K562 (cell line): ENCODE results near the gene NUBPL. TPM values are rescaled to one million over a fixed set of nuclear protein-coding genes. Genes with fewer than 3 reads are reported as not detected.
A peak's percentile ranks its signal among the peaks of the same experiment; 100 is the strongest.

Experiments used
- ATAC-seq: fragments of 200-7000 bp; cut with Tn5 transposase; 3 replicates; pipeline ENCODE4 v1.9.1; 2020; ENCODE audit warnings: moderate library complexity
- BruUV-seq: library from RNA; stranded (reverse); fragments of 400-500 nt; replicated peaks from 2 replicates; lab custom pipeline; 2021; lab: Mats Ljungman, UMichigan
- CTCF ChIA-PET: fragments of 300-600 bp; formaldehyde crosslinking; extraction: SDS; loops from one replicate; lab custom pipeline; 2021; ENCODE audit warnings: low intra/inter-chr PET ratio; lab: Yijun Ruan, JAX
- POLR2A ChIA-PET: fragments of 300-600, 350-650 bp; sonication (Branson Sonifier 250); formaldehyde crosslinking; extraction: SDS; loops from one replicate; lab custom pipeline; 2021; ENCODE audit warnings: antibody characterized with exemption, inconsistent platforms; lab: Yijun Ruan, JAX
- DNase-seq, 4 experiments: peaks; one replicate each; pipeline versions ENCODE4 v3.0.0 to v3.0.0-alpha.2; 2011 to 2018; ENCODE audit warnings: low spot score in 3 of 4, mixed read lengths in 3 of 4; ENCODE audit errors: extremely low read depth in 1 of 4
- FAIRE-seq: peaks from 2 replicates; lab custom pipeline; 2011; peaks lifted over from hg19 to GRCh38; lab: Jason Lieb, UNC
- H2AFZ ChIP-seq: 2 replicates; pipeline ENCODE4 v1.6.0; 2011; ENCODE audit warnings: low read depth, low read length, control low read depth, inconsistent platforms
- H3K27ac ChIP-seq: fragments of 200-600 bp; 3 replicates; pipeline ENCODE4 v1.8.0; 2011; ENCODE audit warnings: low read depth, mild to moderate bottlenecking, control low read depth, inconsistent platforms, low read length, moderate library complexity, mixed read lengths; ENCODE audit errors: extremely low read depth
- H3K27me3 ChIP-seq, 2 experiments: fragments of 300-600 bp in 1 of 2; 2 replicates in 1 of 2; 3 replicates in 1 of 2; pipeline versions ENCODE4 v1.6.0 to v1.8.0; 2011; ENCODE audit warnings: inconsistent platforms in 2 of 2, low read length in 2 of 2, mild to moderate bottlenecking in 1 of 2, mixed read lengths in 1 of 2, moderate library complexity in 1 of 2; ENCODE audit not compliant: control insufficient read depth in 2 of 2, insufficient read depth in 2 of 2
- H3K36me3 ChIP-seq: fragments of 300-600 bp; 3 replicates; pipeline ENCODE4 v1.8.0; 2011; ENCODE audit warnings: mild to moderate bottlenecking, low read length, inconsistent platforms; ENCODE audit not compliant: control insufficient read depth, insufficient read depth
- H3K4me1 ChIP-seq, 2 experiments: fragments of 200-600 bp in 1 of 2; replicated peaks in 1 of 2; 2 replicates in 1 of 2; 3 replicates in 1 of 2; pipeline versions ENCODE4 v1.5.1 to v1.8.0; 2011; ENCODE audit warnings: inconsistent platforms in 2 of 2, low read length in 2 of 2, mild to moderate bottlenecking in 1 of 2, mixed read lengths in 1 of 2, moderate library complexity in 1 of 2; ENCODE audit not compliant: control insufficient read depth in 2 of 2, insufficient read depth in 2 of 2
- H3K4me2 ChIP-seq: 2 replicates; pipeline ENCODE4 v1.6.1; 2011; ENCODE audit warnings: low read length, control low read depth, inconsistent platforms, mixed read lengths; ENCODE audit not compliant: insufficient read depth
- H3K4me3 ChIP-seq: fragments of 200-600 bp; sonication (generic), shearing (Covaris generic); 2 replicates; pipeline ENCODE4 v1.5.1; 2016; ENCODE audit warnings: control low read depth, inconsistent platforms
- H3K79me2 ChIP-seq: fragments of 200-600 bp; 3 replicates; pipeline ENCODE4 v1.8.0; 2011; ENCODE audit warnings: low read length, inconsistent platforms; ENCODE audit not compliant: control insufficient read depth, insufficient read depth
- H3K9ac ChIP-seq, 2 experiments: 2 replicates each; pipeline versions ENCODE4 v1.6.0 to v1.6.1; 2011; ENCODE audit warnings: low read depth in 2 of 2, low read length in 2 of 2, control low read depth in 1 of 2, inconsistent platforms in 1 of 2, mild to moderate bottlenecking in 1 of 2, mixed read lengths in 1 of 2; ENCODE audit not compliant: insufficient read depth in 1 of 2
- H3K9me1 ChIP-seq: one replicate; pipeline ENCODE4 v1.6.0; 2011; ENCODE audit warnings: inconsistent platforms, mild to moderate bottlenecking, low read length, moderate library complexity; ENCODE audit not compliant: control insufficient read depth, insufficient read depth
- H3K9me3 ChIP-seq: replicated peaks from 2 replicates; pipeline ENCODE4 v1.5.1; 2011; ENCODE audit warnings: low read depth, low read length, inconsistent platforms; ENCODE audit not compliant: control insufficient read depth, insufficient read depth
- H4K20me1 ChIP-seq: replicated peaks from 2 replicates; pipeline ENCODE4 v1.6.1; 2011; ENCODE audit warnings: low read length, inconsistent platforms, mixed read lengths; ENCODE audit not compliant: control insufficient read depth, insufficient read depth
- C11orf30 ChIP-seq: fragments of 450-650 bp; IDR thresholded peaks from 2 replicates; pipeline ENCODE4 v1.6.1; 2016; ENCODE audit warnings: low read depth, mild to moderate bottlenecking
- CCNT2 ChIP-seq: IDR thresholded peaks from 2 replicates; pipeline ENCODE4 v1.6.1; 2011; ENCODE audit warnings: borderline replicate concordance, low read depth, mild to moderate bottlenecking, moderate library complexity, mixed read lengths, low read length; ENCODE audit not compliant: insufficient read length; ENCODE audit errors: extremely low read depth
- FIP1L1 ChIP-seq: fragments of 200-400 bp; formaldehyde crosslinking; IDR thresholded peaks from 2 replicates; pipeline ENCODE4 v1.6.1; 2018; ENCODE audit warnings: mild to moderate bottlenecking, low read depth, low read length; ENCODE audit not compliant: poor library complexity, severe bottlenecking
- FOXM1 ChIP-seq, 2 experiments: fragments of 450-650 bp in 1 of 2; sonication (generic) in 1 of 2; formaldehyde crosslinking in 1 of 2; IDR thresholded peaks; 2 replicates each; pipeline versions ENCODE4 v1.6.1 to v1.9.0; 2017 to 2022; ENCODE audit warnings: low read depth in 2 of 2, mild to moderate bottlenecking in 2 of 2, missing genetic modification reagents in 1 of 2, moderate library complexity in 1 of 2
- MAFF ChIP-seq: IDR thresholded peaks from 2 replicates; pipeline ENCODE4 v1.6.1; 2012; ENCODE audit warnings: low read length, improper control_type of control experiment
- MAFG ChIP-seq: fragments of 450-650 bp; conservative IDR thresholded peaks from 2 replicates; pipeline ENCODE4 v1.6.1; 2016; ENCODE audit warnings: missing genetic modification characterization, missing compliant biosample characterization
- MAFK ChIP-seq: IDR thresholded peaks from 2 replicates; pipeline ENCODE4 v1.6.1; 2011; ENCODE audit warnings: low read length, improper control_type of control experiment
- RCOR1 ChIP-seq, 2 experiments: IDR thresholded peaks; 2 replicates each; pipeline ENCODE4 v1.6.1; 2012; ENCODE audit warnings: low read depth in 2 of 2, low read length in 2 of 2, borderline replicate concordance in 1 of 2, improper control_type of control experiment in 1 of 2
- YBX1 ChIP-seq: fragments of 450-650 bp; IDR thresholded peaks from 2 replicates; pipeline ENCODE4 v1.7.1; 2016; ENCODE audit warnings: mild to moderate bottlenecking
- ZNF140 ChIP-seq: fragments of 250-450 bp; sonication (Bioruptor Pico); IDR thresholded peaks from 2 replicates; pipeline ENCODE4 v1.8.0; 2021; ENCODE audit warnings: moderate library complexity, mild to moderate bottlenecking, inconsistent platforms
- ZNF165 ChIP-seq: fragments of 250-450 bp; sonication (Bioruptor Pico); IDR thresholded peaks from 2 replicates; pipeline ENCODE4 v1.4.0; 2020; ENCODE audit warnings: borderline replicate concordance
- ZNF316 ChIP-seq: fragments of 450-650 bp; IDR thresholded peaks from 2 replicates; pipeline ENCODE4 v1.6.1; 2016
- WGBS: fragments of 100-300 bp; shearing (Covaris generic); methylation state at CpG from one replicate; pipeline ENCODE4 v1.1.6; 2016; ENCODE audit warnings: low coverage, mixed read lengths; ENCODE audit not compliant: insufficient coverage; ENCODE audit errors: missing lambda C conversion rate; 5-methylcytosine and 5-hydroxymethylcytosine counted together
- in situ Hi-C: fragments of 300-500 bp; cut with MboI; formaldehyde crosslinking; loops from 4 replicates; pipeline ENCODE4 v1.15.0; 2018; ENCODE audit warnings: inconsistent platforms, mixed read lengths
- intact Hi-C: fragments of 100-400 bp; cut with micrococcal nuclease; formaldehyde crosslinking; loops from 2 replicates; pipeline ENCODE4 v1.14.2; 2022
- polyA plus RNA-seq, 8 experiments: library from polyadenylated mRNA; depleted of rRNA in 4 of 8; stranded (reverse) in 5 of 8; unstranded in 3 of 8; fragments of >200 nt; fragmentation: Nextera tagmentation in 2 of 8; fragmentation: Illumina TruSeq in 1 of 8; extraction: Ambion mirVana in 2 of 8; extraction: Trizol in 1 of 8; gene quantifications; 2 replicates each; pipeline versions ENCODE4 v1.2.1 to v1.2.3, GENCODE V29; 2011 to 2014; ENCODE audit warnings: inconsistent platforms in 1 of 8, missing spikeins in 1 of 8
- total RNA-seq, 7 experiments: library from RNA; depleted of rRNA in 6 of 7; stranded (reverse); fragments of >200 nt in 6 of 7; fragmentation: Illumina TruSeq in 2 of 7; extraction: Trizol in 2 of 7; gene quantifications; 2 replicates each; pipeline versions ENCODE4 v1.2.1 to v1.2.3, GENCODE V29; 2011 to 2021; ENCODE audit warnings: low replicate concordance in 1 of 7

NUBPL gene
- total and polyA plus RNA-seq, 9 of the 15 experiments (the other 6 are each of a cell fraction or from before 2014, with no cell fraction given) = 3.2 to 8.7 (median 6.1) TPM

- TF ChIP-seq ZNF165 (CRISPR knock-in tag) (no peak), CCNT2 (no peak), ZNF140 (no peak), YBX1 (no peak), RCOR1 (IDR thresholded peaks at IDR 0.05; ENCODE audit: borderline replicate concordance in 1 of 2, low read depth in 2 of 2, low read length in 2 of 2) (no peak), FIP1L1 (no peak)
Measured at GRCh38 chr14:31760277-31760676, 199.1 kb downstream of the NUBPL start (continued).

GRCh38 chr14:31761325-31761724 lies 200.1 kb downstream of the NUBPL start:
- Histone ChIP-seq H3K9me3 (no peaks in the 10 kb centered on the region), H3K27me3 (no peaks in the 10 kb centered on the region), H3K4me2 (no peak overlapping the region), H3K9me1 (no peaks in the 10 kb centered on the region), H3K27ac (no peak overlapping the region), H3K79me2 (no peaks in the 10 kb centered on the region), H2AFZ (no peak overlapping the region), H3K4me1 (no peaks in the 10 kb centered on the region), H3K9ac (no peak overlapping the region), H4K20me1 (no peaks in the 10 kb centered on the region), H3K36me3 (no peaks in the 10 kb centered on the region), H3K4me3 (no peak overlapping the region)
- ATAC-seq (no peak), DNase-seq (no peak), FAIRE-seq (no peak)
- no TSS peak for BruUV-seq
- WGBS = 64% methylated on average over 4 of the region's 4 CpGs
- in situ Hi-C loops (no loop called here), intact Hi-C loops (no loop called here)
- ChIA-PET POLR2A (no interaction called here), CTCF (no interaction called here)
- peak; percentile 89 for TF ChIP-seq MAFF
- TF ChIP-seq MAFK = peak; percentile 93
- TF ChIP-seq MAFG (tag) = peak; percentile 67
- TF ChIP-seq FOXM1 (IDR thresholded peaks at IDR 0.05; ENCODE audit: low read depth) = no peak
- TF ChIP-seq FOXM1 (CRISPR knock-in tag; IDR thresholded peaks at IDR 0.05; ENCODE audit: low read depth) = no peak
- peak; percentile 82 for TF ChIP-seq ZNF316
- peak; percentile 68 for TF ChIP-seq C11orf30
- no peak for TF ChIP-seq RCOR1 (IDR thresholded peaks at IDR 0.05; ENCODE audit: borderline replicate concordance in 1 of 2, low read depth in 2 of 2, low read length in 2 of 2)
